HL-60 (cell line): ENCODE results near the gene ASIC5.

Source experiments
- DNase-seq, 2 experiments: peaks; one replicate each; pipeline ENCODE4 v3.0.0-alpha.2; 2010 to 2020; ENCODE audit warnings: low read depth in 1 of 2, low spot score in 1 of 2
- H3K27ac ChIP-seq: fragments of 250-450 bp; sonication (Bioruptor Pico); replicated peaks from 2 replicates; pipeline ENCODE4 v1.5.1; 2020; ENCODE audit warnings: mild to moderate bottlenecking, moderate library complexity
- H3K27me3 ChIP-seq: fragments of 250-450 bp; sonication (Bioruptor Pico); 2 replicates; pipeline ENCODE4 v1.5.1; 2021; ENCODE audit warnings: mild to moderate bottlenecking, moderate library complexity; ENCODE audit not compliant: insufficient read depth, poor library complexity, severe bottlenecking
- H3K4me3 ChIP-seq: replicated peaks from 2 replicates; pipeline ENCODE4 v1.5.1; 2011; ENCODE audit warnings: mild to moderate bottlenecking, control low read depth, low read length; ENCODE audit not compliant: insufficient read depth
- GABPA ChIP-seq: IDR thresholded peaks from 2 replicates; pipeline ENCODE4 v1.6.1; 2012; ENCODE audit warnings: low read depth
- POLR2AphosphoS5 ChIP-seq: IDR thresholded peaks from 2 replicates; pipeline ENCODE4 v1.6.1; 2012; ENCODE audit warnings: low read depth
- SPI1 ChIP-seq: IDR thresholded peaks from 2 replicates; pipeline ENCODE4 v1.6.1; 2012; ENCODE audit warnings: low read depth, mild to moderate bottlenecking, borderline replicate concordance
- TF ChIP-seq, protein P1 (sequence below): IDR thresholded peaks from 2 replicates; pipeline ENCODE4 v1.6.1; 2012; ENCODE audit warnings: low read depth; ENCODE audit not compliant: insufficient replicate concordance
- TF ChIP-seq, protein P2 (sequence below): IDR thresholded peaks from one replicate; pipeline ENCODE4 v1.5.1; 2011; ENCODE audit warnings: low read length, control low read depth, inconsistent platforms; ENCODE audit not compliant: insufficient read depth

ASIC5 gene

DNA sequence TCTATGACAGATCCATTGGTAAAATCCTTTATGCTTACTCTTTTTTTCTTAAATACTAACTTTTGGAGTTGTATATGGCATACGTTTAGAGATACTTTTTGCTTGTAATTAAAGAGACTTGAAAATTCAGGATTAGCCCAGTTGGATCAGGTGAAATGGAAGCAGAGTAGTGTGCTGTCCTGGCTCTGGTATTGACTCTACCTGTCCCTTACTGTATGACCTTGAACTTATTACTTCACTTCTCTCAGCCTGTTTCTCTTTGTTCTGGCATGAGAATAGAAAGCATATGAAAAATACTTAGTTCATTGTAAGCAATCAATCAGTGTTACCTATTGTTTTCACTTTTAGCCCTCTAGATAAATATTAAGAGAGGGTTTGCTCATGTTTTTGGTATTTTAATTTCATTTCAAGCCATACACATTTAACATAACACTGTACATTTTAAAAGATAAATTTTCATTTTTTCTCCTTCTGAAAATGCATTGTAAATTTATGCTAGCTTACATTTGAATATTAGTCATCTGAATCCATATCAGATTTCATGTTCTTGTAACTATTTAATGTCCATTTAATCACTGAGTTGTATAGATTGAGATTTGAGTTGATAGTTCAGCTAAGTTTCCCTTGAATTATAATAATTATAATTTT, 71.4 kb downstream of the ASIC5 start:
- H3K27ac ChIP-seq, result no peak overlapping the region
- TF ChIP-seq SPI1, result no peak
- TF ChIP-seq, protein P1, sequence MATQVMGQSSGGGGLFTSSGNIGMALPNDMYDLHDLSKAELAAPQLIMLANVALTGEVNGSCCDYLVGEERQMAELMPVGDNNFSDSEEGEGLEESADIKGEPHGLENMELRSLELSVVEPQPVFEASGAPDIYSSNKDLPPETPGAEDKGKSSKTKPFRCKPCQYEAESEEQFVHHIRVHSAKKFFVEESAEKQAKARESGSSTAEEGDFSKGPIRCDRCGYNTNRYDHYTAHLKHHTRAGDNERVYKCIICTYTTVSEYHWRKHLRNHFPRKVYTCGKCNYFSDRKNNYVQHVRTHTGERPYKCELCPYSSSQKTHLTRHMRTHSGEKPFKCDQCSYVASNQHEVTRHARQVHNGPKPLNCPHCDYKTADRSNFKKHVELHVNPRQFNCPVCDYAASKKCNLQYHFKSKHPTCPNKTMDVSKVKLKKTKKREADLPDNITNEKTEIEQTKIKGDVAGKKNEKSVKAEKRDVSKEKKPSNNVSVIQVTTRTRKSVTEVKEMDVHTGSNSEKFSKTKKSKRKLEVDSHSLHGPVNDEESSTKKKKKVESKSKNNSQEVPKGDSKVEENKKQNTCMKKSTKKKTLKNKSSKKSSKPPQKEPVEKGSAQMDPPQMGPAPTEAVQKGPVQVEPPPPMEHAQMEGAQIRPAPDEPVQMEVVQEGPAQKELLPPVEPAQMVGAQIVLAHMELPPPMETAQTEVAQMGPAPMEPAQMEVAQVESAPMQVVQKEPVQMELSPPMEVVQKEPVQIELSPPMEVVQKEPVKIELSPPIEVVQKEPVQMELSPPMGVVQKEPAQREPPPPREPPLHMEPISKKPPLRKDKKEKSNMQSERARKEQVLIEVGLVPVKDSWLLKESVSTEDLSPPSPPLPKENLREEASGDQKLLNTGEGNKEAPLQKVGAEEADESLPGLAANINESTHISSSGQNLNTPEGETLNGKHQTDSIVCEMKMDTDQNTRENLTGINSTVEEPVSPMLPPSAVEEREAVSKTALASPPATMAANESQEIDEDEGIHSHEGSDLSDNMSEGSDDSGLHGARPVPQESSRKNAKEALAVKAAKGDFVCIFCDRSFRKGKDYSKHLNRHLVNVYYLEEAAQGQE, result no peak
- TF ChIP-seq, protein P2, sequence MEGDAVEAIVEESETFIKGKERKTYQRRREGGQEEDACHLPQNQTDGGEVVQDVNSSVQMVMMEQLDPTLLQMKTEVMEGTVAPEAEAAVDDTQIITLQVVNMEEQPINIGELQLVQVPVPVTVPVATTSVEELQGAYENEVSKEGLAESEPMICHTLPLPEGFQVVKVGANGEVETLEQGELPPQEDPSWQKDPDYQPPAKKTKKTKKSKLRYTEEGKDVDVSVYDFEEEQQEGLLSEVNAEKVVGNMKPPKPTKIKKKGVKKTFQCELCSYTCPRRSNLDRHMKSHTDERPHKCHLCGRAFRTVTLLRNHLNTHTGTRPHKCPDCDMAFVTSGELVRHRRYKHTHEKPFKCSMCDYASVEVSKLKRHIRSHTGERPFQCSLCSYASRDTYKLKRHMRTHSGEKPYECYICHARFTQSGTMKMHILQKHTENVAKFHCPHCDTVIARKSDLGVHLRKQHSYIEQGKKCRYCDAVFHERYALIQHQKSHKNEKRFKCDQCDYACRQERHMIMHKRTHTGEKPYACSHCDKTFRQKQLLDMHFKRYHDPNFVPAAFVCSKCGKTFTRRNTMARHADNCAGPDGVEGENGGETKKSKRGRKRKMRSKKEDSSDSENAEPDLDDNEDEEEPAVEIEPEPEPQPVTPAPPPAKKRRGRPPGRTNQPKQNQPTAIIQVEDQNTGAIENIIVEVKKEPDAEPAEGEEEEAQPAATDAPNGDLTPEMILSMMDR, result no peak
- TF ChIP-seq POLR2AphosphoS5, result no peak
- no peak for TF ChIP-seq GABPA
- H3K4me3 ChIP-seq, result no peak overlapping the region
- H3K27me3 ChIP-seq, result no peaks in the 10 kb centered on the region
- no peak for DNase-seq

DNA sequence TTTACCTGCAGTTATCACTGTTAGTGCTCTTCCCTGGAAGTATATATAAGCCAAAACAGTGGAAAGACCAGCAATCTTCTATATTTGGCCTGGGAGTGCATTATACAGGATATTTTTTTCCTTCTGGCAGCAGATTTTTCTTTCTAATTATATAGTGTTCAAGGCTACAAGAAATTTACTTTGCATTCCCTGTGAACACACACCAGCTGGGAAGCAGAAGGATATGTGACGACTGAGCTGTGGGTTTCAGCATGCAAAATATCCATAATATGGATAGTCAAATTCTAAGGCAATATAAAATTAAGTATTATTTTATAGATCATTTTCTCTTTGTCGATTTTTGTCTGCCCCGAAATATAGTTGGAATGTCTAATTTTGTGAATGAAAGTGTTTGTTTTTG, 76.1 kb downstream of the ASIC5 start:
- no peaks in the 10 kb centered on the region for H3K27me3 ChIP-seq
- TF ChIP-seq POLR2AphosphoS5 (no peak), GABPA (no peak), SPI1 (no peak)
- TF ChIP-seq, protein P1, result no peak
- TF ChIP-seq, protein P2, result no peak
- no peak for DNase-seq
- H3K27ac ChIP-seq, result no peak overlapping the region
- no peak overlapping the region for H3K4me3 ChIP-seq

DNA sequence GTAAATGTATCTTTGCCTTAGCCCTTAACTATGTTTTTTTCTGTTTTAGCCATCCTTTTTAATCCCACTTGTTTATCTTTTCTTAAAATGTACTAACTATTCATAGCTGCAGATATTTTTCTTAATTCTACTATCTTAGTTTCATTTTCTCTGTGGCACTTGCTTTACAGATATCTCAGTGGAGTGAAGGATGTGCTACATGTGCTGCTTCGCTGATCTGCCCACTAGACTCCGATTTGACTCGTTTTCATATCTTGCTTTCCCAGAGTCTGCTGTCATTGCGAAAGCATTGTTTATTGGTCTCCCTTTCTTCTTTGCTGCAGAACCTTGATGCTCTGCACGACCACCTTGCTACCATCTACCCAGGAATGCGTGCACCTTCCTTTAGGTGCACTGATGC, 76.7 kb downstream of the ASIC5 start:
- no peak for DNase-seq
- TF ChIP-seq GABPA, result no peak
- no peak overlapping the region for H3K27ac ChIP-seq
- no peak overlapping the region for H3K4me3 ChIP-seq
- H3K27me3 ChIP-seq, result no peaks in the 10 kb centered on the region

DNA sequence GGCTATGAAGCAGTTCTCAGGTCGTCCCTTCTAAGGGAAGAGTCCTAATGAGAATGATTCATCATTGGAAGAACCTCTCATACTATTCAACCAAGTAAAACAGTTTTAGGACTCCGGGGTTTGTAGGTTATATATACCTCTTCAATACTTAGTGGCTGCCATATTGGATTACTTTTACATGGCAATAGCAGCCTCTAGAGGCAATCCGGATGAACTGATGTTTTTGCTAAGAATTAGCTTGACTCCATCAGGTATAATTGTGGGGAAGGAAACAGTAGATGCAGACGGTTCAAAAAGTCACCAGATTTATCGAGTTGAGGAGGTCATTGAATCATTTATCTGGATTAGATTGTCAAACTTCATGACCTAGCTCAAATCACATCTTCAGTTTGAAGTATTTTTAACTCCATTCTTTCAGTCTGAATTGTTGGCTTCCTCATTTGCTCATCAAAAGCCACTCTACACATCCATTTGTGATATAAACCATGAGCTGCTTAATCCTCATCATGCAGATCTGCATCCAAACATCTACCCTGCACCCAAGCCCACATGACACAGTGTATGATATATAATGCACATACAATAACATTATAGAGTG, 78.9 kb downstream of the ASIC5 start:
- no peak for TF ChIP-seq SPI1
- TF ChIP-seq, protein P2, result peak; percentile 68
- no peak overlapping the region for H3K4me3 ChIP-seq
- H3K27ac ChIP-seq, result no peak overlapping the region
- peak in 1 of 2 experiments; percentile 19 for DNase-seq
- no peaks in the 10 kb centered on the region for H3K27me3 ChIP-seq
